Daoy (cell line): ENCODE measurements around the gene CNTFR. TPM values are rescaled to one million over a fixed set of nuclear protein-coding genes. Genes with fewer than 3 reads are reported as not detected.
A peak's percentile ranks its signal among the peaks of the same experiment; 100 is the strongest.

Experiments used
- DNase-seq: peaks from one replicate; pipeline ENCODE4 v3.0.0-alpha.2; 2015; ENCODE audit warnings: low read depth
- total RNA-seq: library from RNA; depleted of rRNA; stranded (reverse); fragments of >200 nt; shearing (Covaris generic); gene quantifications from 2 replicates; pipeline ENCODE4 v1.2.3, GENCODE V29; 2014

CNTFR gene
- total RNA-seq, 1 experiment from 2014 or later, result not detected

DNA sequence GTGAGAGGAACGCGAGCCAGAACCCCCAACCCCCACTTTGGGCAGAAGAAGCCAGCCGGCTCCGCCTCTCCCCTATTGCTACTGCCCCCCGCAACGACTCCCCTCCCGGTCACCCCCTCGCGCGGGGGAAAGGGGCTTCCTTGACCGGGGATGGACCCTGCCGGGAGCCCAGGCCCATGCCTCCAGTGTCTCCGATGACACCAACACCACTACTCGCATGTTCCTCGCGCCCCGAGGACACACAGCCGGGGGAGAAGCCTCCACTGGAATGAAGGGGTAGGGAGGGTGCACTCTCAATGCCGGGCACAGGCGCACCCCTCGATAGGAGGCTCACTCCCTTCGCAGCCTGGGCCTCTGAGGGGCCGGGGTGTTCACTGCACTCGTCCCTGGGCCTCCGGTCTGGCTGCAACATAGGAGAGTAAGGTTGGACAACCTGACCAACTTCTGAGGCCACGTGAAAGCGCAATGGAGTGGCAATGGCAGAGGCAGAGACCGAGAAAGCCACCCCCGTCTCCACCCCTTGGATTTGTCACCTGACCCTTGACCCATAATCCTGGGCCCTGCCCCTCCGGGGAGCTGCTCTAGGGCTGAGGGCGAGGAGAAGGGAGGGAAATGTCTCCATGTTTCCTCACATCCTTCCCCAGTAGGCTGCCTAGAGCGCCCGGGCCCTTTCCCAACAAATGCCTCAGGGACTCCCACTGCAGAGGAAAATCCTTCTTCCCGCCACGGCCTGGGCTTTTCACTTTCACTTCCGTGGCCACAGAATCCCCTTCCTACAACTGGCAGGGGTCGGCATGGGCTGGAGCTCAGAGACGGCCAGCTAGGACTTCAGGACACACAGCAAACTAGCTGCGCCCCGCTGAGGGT lies 1.1 kb upstream of the CNTFR start:
- peak; percentile 35 for DNase-seq

DNA sequence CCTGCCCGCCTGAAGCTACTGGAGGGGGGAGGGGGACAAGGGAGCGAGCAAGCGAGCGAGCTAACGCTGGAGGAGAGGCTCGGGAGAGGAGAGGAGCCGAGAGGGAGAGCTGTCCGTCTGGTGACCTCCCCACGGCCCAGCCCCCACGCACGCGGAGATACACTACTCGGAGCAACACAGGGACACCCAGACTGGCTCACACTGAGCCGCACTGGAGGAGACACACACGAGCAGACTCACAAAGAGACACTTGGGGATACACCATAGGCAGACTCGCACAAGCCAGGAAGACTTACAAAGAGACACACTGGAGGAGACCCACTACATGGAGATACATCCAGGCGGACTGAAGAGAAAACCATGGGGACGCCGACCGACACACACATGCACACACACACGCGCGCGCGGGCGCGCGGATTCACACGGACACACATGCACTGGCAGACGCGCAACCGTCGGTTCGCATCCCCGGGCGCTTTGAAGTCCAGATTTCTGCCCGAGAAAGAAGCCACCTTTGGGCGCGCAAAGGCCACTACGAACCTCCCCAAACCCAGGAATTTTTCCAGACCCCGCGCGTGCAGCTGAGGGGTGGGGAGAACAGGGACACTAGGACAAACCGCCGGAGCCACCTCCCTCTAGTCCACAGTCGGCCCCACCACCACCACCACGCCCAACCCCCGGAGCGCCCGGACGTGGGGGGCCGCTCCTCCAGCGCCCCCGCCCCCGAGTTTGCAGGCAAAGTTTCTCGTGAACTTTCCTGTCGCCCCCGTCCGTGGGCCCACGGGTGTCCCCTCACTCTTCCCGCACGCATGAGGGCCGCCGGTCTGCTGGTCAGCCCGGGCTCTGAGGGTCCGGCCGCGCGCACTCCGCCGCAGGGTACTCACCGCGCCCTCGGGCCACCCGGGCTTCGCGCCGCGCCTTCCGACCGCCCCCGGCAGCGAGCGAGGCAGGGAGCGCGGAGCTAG lies 571 bp downstream of the CNTFR start:
- DNase-seq, result peak; percentile 15

DNA sequence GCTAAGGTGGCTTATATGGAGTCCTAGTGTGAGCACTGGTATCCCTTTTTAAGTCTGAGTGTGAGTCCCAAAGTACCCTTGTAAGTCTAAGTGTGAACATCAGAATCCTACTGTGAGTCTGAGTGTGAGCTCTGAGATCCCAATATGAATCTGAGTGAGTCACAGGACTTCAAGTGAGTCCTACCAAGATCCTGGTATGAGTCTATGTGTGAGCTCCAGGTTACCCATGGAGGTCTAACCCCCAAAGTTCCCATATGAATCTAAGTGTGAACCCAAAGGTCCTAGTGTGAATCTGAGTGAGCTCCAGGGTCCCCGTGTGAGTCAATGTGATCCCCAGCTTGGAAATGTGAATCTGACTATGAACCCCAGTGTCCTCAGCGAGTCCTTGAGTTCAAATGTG lies 2.3 kb downstream of the CNTFR start:
- DNase-seq, result no peak

DNA sequence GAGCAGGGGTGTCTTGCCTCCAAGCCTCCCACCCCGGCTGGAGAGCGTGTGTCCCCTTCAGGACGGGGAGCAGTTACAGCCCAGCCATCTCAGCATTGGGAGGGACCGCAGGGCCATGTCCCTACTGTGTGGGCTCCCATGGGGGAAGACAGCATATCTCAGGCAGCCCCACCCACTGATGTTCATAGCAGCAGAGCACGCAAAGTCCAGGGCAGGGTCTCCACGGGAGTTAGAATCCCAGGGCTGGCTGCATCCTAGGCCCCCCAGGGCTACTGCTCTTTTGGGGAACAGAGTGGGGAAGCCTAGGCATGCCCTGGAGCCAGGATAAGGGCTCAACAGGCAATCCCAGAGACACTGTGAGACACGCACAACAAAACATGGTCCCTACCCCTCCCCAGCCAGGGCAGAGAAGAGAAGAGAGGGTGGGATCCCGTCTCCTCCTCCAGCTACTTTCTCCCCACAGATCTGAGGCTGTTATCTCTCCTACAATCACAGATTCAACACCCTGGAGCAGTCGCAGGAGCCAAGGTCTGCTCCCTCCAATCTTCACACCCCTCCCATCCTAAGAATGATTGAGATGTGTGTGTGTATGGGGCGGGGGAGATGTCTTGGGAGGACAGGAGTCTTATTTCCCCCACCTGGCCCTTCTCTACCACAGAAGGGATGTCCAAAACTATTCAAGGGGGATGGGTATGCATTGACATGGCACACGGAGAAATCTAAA lies 3.4 kb downstream of the CNTFR start:
- DNase-seq, result no peak

DNA sequence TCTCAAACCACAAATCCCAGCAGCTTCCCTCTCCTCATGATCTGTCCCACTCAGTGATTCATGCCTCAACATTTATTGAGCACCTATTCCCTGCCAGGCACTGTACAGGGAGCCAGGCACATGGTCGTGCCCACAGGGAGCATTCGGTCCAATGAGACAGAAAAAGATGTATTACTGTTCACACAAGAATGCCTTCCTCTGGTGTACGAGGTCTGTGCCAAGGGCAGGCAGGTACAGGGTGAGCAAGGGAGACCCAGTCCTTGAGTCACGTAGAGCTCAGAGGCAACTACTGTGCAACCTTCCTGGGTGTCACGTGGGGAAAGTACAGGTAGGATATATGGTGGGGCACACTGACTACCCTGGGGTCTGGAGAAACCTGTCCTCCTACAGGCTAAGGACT lies 4.6 kb downstream of the CNTFR start:
- no peak for DNase-seq

DNA sequence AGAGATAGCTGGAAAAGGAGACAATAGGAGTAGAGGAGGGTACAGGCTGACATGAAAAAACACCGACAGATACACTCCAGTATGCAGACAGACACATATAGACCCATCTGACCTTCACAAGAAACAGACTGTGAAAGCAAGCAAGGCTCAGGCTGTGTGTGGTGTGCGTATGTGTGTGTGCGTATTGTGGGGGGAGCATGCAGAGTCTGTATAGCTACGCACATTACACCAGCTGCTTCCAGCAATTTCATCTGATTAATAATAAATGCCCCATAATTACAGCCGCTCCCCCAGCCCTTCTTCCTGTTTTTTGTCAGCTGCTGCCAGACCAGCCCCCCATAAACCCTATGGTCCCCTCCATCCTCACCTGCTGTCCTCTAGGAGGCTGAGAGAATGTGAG lies 6.7 kb downstream of the CNTFR start:
- no peak for DNase-seq

DNA sequence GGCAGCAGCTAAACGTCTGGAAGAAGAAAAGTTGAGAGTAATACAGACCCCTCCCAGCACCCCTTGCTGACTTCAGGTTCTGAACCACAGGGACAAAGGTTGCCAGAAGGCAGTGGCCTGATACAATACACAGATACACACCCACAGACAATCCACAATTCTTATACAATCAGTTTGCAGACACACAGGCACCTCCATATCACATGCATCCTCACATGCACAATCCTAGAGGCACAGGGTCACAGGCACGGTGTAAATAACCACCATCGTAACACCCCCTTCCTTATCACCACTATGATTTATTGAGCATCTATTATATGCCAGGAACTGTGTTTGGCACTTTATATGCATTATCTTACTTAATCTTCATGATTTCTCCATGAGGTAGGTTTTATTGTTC lies 8.2 kb downstream of the CNTFR start:
- no peak for DNase-seq

DNA sequence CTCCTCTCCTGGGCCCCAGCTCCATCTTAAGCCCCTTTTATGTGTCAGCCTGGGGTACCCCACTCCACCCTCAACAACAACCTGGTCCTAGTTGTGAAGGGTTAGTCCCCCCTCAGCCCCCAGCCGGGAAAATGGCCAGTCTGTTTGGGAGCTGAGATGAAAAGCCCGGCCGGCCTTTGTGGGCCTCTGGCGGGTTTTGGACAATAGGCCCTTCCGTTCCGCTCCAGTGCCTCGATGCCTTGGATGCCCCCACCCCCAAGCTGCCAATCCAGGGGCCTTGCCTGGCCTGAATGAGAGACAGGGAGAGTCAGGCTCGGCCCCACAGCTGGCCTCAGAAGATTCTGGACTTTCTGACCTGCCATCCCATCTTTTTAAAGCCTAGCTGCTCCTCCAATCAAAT lies 9.2 kb downstream of the CNTFR start:
- DNase-seq, result no peak

DNA sequence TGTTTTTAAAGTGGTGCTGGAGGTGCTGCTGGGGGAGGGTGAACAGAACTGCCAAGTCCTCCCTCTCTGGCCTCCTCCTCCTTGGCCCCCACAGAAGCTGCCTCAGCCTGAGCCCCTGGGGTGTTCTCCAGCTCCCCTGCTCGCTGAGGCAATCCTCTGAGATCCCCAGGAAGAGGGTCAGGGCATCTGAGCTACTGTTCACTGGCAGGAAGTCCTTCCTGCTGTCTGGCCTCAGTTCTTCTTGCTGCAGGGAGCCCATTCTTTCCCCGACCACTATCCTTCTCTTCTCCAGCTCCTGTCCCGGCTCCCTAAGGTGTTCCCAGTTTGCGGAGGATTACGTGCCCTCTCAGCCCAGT lies 9.7 kb downstream of the CNTFR start:
- DNase-seq, result no peak

DNA sequence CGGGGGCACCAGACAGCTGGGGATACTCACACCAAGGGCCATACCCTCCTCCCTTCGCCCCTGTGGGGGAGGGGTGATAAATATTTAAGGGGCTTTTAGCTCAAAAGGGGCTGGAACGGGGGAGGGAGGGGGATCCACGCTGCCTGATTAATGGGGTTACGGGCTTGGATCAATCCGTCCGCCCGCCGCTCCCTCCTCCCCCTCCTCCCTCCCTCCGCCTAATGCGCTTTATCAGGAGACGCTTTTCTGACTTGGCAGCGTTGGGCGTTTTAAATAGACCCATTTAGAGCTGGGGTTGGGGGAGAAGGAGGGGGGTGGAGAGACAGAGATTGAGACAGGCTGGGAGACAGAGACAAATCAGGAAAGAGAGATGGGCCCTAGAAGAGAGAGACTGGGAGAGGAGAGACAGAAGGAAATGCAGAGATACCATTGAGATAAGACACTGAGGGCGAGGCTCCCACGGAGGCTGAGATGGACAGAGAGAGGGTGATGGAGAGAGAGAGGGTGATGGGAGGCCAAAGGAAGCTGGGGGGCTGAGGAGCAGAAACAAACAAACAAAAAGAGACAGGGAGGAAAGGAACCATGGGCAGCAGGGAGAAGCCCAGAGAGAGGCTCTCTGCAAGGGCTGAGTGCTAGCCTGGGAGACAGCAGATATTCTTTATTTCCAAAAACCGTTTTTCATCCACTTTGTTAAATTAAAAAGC lies 10.3 kb downstream of the CNTFR start:
- no peak for DNase-seq

DNA sequence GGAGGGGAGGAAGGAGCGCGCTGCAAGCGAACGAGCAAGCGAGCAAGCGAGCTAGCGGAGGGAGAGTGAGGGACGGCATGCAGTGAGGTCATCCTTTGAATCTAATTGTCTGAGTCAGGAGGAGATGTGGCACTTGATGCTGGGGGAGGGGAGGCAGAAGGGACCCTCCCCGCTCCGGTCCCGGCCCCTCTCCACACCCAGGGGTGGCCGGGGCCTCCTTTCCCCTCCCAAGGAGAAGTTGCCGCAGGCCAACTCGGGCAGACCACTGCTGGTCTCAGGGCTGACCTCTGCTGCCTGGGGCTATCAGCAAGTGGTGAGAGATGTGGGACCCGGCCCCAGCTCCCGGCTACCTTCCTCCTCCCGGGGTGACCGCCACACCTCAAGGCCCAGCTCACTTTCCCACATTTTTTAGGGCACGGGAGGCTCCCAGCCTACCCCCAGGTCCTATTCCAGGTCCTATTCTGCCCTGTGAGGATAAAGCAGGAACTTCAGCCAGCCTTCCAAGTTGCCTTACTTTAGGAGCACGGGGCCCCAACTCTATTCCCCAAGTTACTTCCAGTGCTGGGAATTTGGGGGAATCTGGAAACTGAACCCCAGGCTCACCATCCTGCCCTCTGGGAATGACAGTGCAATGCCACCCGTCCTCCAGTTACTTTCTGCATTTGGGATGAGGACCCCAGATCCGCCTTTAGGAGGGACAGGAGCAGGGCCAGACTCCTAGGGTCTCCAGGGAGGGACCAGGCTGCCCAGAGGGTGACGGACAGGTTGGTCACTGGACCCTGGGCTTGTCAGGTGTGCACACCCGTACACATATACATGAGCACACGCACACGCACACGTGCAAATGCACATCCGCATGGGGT lies 11.1 kb downstream of the CNTFR start:
- DNase-seq, result peak; percentile 81

DNA sequence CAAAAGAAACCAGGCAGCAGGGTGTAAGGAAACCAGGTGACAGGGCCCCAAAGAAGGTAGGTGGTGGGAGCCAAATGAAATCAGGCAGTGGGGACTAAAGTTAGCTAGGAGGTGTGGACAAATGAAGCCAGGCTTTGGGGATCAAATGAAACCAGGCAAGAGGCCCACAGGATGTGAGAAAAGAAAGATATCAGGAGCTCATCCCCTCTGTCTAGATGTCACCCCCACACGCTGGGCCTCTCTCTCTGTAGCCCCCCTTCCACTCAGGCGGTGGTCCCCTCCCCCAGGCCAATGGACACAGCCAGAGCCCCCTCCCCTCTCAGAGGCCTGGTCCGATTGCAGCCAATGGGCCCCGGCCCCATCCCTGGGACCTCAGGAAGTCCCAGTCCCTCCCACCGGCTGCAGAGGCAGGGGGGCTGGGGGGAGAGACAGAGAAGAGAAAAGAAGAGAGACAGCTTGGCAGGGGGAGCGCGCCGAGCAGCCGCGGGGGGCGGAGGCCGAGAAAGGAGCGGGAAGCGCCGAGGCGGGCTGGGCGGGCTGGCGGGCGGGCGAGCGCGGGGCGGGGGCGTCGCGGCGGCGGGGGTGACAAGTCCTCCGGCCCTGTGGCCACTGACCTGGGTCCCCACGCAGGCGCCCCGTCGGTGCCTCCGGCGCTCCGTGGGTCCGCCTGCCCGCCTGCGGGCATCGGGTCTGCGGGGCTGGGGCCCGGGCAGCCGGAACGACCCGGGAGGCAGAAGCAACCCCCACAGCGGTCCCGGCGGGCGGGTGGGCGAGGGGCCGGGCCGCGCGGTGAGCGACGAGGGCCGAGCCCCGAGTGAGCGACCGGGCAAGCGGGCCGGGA lies 11.9 kb downstream of the CNTFR start:
- DNase-seq, result no peak

DNA sequence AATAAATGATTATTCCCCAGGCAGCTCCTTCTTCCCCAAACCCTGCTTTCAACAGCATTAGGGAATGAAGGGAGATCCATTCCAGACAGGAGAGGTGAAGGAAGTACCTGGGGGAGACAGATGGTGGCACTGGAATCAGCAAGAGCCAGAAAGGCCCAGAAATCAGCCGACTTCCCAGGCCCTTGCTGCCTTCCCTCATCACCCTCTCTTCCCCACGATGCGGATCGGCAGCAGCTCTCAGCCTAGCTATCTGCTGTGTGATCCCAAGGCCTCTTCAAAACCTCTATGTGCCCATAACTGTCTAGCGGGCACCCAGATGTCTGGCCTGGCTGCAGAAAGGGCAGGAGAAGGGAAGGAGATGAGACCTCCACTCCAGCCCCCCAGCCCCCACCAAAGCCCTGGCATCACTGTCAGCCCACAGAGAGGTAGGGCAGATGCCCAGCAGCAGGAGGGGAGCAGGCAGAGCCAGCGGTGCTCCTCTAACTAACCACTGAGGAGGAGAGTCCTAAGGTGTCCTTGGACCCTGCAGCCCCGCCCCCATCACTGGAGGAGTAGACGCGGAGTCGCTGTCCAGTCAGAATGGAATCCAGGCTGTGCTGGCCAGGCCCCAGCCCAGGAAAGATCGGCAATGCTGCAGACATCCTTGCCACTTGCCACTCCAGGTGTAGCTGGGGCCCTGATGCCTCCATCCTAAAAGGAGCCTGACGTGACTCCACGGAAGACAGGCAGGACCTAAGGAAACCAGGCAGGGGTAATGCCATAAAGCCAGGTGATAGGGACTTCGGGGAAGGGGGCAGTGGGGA lies 12.7 kb downstream of the CNTFR start:
- no peak for DNase-seq

DNA sequence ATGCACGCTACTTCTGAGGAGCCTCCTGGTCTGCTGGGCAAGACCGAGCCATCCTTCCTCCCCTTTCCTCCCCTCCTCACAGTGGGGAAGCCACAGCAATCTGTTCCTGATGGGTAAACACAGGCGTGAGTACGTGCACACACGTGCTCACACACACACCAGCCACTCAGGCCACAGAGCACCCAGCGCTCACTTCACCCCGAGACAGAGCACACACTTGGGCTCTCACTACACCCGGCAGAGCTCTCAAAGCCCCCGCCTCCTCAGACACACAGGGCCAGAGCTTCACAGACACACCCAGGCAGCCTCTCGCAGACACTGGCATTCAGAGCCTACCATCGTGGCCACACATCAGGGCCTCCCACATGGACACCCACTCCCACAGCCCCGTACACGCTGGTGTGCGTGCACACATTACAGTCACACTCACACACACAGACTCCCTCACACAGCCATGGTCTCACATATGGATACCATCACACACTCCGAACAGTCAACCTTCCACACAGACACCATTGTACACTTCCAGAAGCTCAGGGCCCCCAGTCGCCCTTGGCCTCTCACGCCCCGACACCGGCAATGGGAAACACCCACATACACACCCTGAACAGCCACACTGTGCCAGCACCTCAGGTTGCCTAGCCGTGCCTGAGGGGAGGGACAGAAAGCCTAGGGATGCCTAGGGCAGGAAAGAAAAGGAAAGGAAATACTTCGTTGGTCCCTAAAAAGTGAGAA lies 13.5 kb downstream of the CNTFR start:
- no peak for DNase-seq

DNA sequence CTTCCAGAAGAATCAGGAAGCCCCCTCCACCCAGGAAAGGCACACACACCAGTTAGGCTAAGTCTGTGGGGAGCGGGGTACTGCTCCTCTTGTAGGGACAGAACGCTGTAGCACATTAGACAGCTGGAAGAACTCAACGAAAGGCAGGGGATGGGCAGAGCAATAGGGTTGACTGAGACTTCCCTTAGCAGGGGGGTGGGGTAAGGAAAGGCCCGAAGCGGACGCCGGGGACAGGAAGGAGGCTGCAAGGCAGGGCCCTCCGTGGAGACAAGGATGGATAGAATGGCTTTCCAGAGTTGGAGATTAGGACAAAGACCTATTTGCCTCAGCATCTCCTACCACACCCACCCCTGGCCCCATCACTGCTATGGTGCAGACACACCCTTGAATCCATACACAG lies 14.3 kb downstream of the CNTFR start:
- DNase-seq, result no peak

DNA sequence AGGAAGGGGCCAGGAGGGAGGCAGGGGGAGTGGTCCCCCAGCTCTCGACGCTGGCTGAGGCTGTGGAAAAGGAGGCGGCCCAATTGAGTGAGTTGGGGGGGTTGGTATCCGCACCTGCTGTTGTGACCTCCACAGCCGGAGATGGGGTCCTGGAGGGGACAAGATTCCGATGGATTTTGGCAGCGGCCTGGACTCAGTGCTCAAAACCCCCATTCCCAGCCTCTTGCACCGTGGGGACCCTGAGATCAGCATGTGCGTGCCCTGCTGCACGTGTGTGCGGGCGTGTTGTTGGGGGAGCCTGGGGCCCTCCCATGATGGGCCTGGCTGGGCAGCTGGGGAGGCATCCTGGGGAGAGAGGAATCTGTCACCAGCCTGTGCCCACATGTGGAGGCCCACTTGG lies 15.0 kb downstream of the CNTFR start:
- DNase-seq, result no peak

DNA sequence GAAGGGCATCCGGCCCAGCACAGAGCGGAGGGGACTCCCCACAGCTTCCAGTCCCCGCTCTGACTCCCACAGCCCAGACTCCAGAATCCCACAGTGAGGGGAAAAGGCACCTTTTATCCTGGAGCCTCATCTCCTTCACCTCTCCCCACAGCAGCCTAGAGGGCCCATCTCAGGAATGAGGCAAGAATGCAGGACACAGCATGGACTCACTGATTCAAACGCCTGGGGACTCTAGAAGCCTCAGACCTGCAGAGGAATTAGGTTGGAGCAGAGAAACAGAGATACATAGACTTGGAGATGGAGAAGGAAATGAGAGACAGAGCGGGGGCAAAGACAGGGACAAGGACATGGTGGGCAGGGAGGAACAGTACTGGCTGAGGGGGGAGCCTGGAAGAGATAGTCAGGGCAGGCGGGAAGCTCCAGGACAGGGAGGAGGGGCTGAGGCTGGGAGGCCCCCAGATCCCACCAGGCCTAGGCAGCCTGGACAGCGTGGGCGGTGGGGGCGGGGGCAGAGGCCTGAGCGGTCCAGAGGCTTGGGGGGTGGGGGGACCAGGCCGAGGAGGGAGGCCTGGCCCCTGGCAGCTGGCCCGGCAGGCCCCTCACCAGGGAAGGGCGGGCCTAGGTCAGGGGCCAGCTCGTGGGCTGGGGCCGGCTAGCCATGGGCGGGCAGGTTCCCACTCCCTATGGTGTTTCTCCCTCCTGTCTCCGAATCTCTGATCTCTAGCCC lies 15.8 kb downstream of the CNTFR start:
- no peak for DNase-seq
